ENCODE results near the gene LCMT1. TPM values are rescaled to one million over a fixed set of nuclear protein-coding genes. Genes with fewer than 3 reads are reported as not detected.

The LCMT1 gene
- total and polyA plus RNA-seq, 7 donors: 35.1 to 54.5 (median 41.9) TPM

DNA sequence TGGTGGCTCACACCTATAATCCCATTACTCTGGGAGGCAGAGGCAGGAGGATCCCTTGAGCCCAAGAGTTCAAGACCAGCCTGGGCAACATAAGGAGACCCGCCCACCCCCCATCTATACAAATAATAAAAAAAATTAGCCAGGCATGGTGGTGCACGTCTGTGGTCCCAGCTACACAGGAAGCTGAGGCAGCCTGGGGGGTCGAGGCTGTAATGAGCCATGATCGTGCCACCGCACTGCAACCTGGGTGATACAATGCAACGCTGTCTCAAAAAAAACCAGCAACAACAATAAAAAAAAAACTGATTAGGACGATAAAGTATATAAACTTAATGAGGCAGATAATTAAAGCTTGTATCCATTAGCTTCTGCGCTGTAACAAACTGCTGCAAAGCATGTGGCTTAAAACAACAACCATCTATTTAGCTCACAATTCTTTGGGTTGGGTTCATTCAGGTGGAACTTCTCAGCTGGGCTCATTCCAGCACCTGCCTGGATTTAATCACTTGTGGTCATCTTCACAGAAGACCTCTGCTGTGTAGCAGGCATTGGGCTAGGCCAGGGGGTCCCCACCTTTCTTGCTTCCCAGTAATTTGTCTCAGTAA is 45.8 kb downstream of the LCMT1 start:
- ATAC-seq (no peak), DNase-seq (no peak)
- Histone ChIP-seq H3K36me3 (ENCODE audit: insufficient read depth in 1 of 2, low read depth in 1 of 2) (peaks cover 7 to 86% of the 10 kb centered on the region in 2 donors), H3K4me1 (no peaks in the 10 kb centered on the region), H3K9me3 (no peaks in the 10 kb centered on the region), H3K27me3 (ENCODE audit: insufficient read depth in 3 of 3, low read length in 2 of 3) (no peaks in the 10 kb centered on the region), H3K27ac (no peak overlapping the region), H3K4me3 (no peak overlapping the region)
- 92 to 96% (median 93%) methylated on average over 8 of the region's 8 CpGs for WGBS, 3 donors
- TF ChIP-seq, protein P1, sequence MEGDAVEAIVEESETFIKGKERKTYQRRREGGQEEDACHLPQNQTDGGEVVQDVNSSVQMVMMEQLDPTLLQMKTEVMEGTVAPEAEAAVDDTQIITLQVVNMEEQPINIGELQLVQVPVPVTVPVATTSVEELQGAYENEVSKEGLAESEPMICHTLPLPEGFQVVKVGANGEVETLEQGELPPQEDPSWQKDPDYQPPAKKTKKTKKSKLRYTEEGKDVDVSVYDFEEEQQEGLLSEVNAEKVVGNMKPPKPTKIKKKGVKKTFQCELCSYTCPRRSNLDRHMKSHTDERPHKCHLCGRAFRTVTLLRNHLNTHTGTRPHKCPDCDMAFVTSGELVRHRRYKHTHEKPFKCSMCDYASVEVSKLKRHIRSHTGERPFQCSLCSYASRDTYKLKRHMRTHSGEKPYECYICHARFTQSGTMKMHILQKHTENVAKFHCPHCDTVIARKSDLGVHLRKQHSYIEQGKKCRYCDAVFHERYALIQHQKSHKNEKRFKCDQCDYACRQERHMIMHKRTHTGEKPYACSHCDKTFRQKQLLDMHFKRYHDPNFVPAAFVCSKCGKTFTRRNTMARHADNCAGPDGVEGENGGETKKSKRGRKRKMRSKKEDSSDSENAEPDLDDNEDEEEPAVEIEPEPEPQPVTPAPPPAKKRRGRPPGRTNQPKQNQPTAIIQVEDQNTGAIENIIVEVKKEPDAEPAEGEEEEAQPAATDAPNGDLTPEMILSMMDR (IDR thresholded peaks at IDR 0.05): no peak
- intact Hi-C loops (cut with DNase I): no loop called here

GRCh38 chr16:25158401-25158800 is 46.9 kb downstream of the LCMT1 start:
- ATAC-seq: no peak
- 92 to 94% (median 92%) methylated on average over 5 of the region's 5 CpGs for WGBS, 3 donors
- TF ChIP-seq, protein P1 (IDR thresholded peaks at IDR 0.05): no peak

GRCh38 chr16:25161753-25162367 is 50.3 kb downstream of the LCMT1 start:
- no peaks in the 10 kb centered on the region for H3K4me1 ChIP-seq
- no peak overlapping the region for H3K4me3 ChIP-seq
- H3K36me3 ChIP-seq (ENCODE audit: insufficient read depth in 1 of 2, low read depth in 1 of 2): peaks cover 15 to 92% of the 10 kb centered on the region in 2 donors
- H3K27ac ChIP-seq: no peak overlapping the region
- no peaks in the 10 kb centered on the region for H3K9me3 ChIP-seq
- H3K27me3 ChIP-seq (ENCODE audit: insufficient read depth in 3 of 3, low read length in 2 of 3): no peaks in the 10 kb centered on the region
- TF ChIP-seq, protein P1 (IDR thresholded peaks at IDR 0.05): no peak
- DNase-seq: no peak
- WGBS, 3 donors: 96 to 97% (median 96%) methylated on average over 5 of the region's 5 CpGs
- ATAC-seq: no peak
- intact Hi-C loops (cut with DNase I): loop anchor here in 1 of 2 donors (10.0 kb wide), 1 partner anchor 347 kb away; no protein-coding TSS in a partner anchor

More at GRCh38 chr16:25158401-25158800, 46.9 kb downstream of the LCMT1 start:
- no peak overlapping the region for H3K27ac ChIP-seq
- no peak for DNase-seq
- no peaks in the 10 kb centered on the region for H3K4me1 ChIP-seq
- H3K36me3 ChIP-seq (ENCODE audit: insufficient read depth in 1 of 2, low read depth in 1 of 2): peaks cover 7 to 86% of the 10 kb centered on the region in 2 donors
- no peaks in the 10 kb centered on the region for H3K9me3 ChIP-seq
- intact Hi-C loops (cut with DNase I): no loop called here
- no peaks in the 10 kb centered on the region for H3K27me3 ChIP-seq (ENCODE audit: insufficient read depth in 3 of 3, low read length in 2 of 3)
- no peak overlapping the region for H3K4me3 ChIP-seq

- intact Hi-C loops (cut with DNase I): loop anchor here in 1 of 2 donors (10.0 kb wide), 1 partner anchor 349 kb away; no protein-coding TSS in a partner anchor
- WGBS, 3 donors: 97 to 100% (median 100%) methylated on average over 1 of the region's 1 CpG
- ATAC-seq: no peak
Observed at GRCh38 chr16:25163683-25164082, 52.1 kb downstream of the LCMT1 start.

More at GRCh38 chr16:25163683-25164082, 52.1 kb downstream of the LCMT1 start:
- TF ChIP-seq, protein P1 (IDR thresholded peaks at IDR 0.05): no peak
- H3K27me3 ChIP-seq (ENCODE audit: insufficient read depth in 3 of 3, low read length in 2 of 3): no peaks in the 10 kb centered on the region
- H3K4me1 ChIP-seq: no peaks in the 10 kb centered on the region
- H3K36me3 ChIP-seq (ENCODE audit: insufficient read depth in 1 of 2, low read depth in 1 of 2): peaks cover 17 to 92% of the 10 kb centered on the region in 2 donors
- H3K4me3 ChIP-seq: no peak overlapping the region
- H3K27ac ChIP-seq: no peak overlapping the region
- DNase-seq: no peak
- no peaks in the 10 kb centered on the region for H3K9me3 ChIP-seq
